T-helper 1 cell treated with Interleukin-12 subunit alpha and Interleukin-12 subunit beta and Interleukin-4 antibody, amounts not matched to agents 30 μg/mL and 1 μg/mL, for 36 hours (primary cell): ENCODE measurements around the gene TNFAIP8L3.
"Not testable (repeated sequence)": the region's sequence is repeated elsewhere in the genome, so short reads cannot be mapped to it uniquely, and the experiment has no call there.

ENCODE experiments used
- H3K27ac Mint-ChIP-seq: one replicate; pipeline ENCODE4 v1.8.0; 2021; ENCODE audit warnings: mild to moderate bottlenecking, mixed read lengths
- H3K27me3 Mint-ChIP-seq: one replicate; pipeline ENCODE4 v1.8.0; 2021; ENCODE audit warnings: low read depth, mixed read lengths
- H3K36me3 Mint-ChIP-seq: one replicate; pipeline ENCODE4 v1.8.0; 2021; ENCODE audit warnings: low read depth, mixed read lengths
- H3K4me1 Mint-ChIP-seq: one replicate; pipeline ENCODE4 v1.8.0; 2021; ENCODE audit warnings: low read depth, mixed read lengths
- H3K4me3 Mint-ChIP-seq: one replicate; pipeline ENCODE4 v1.8.0; 2021; ENCODE audit warnings: mild to moderate bottlenecking, moderate library complexity, mixed read lengths
- H3K9me3 Mint-ChIP-seq: one replicate; pipeline ENCODE4 v1.8.0; 2021; ENCODE audit warnings: mixed read lengths

Gene TNFAIP8L3

GRCh38 chr15:51038162-51038973 is 56.3 kb downstream of the TNFAIP8L3 start:
- Mint-ChIP-seq H3K4me1 (no peaks in the 10 kb centered on the region), H3K4me3 (no peak overlapping the region)

GRCh38 chr15:51037474-51037873 is 57.2 kb downstream of the TNFAIP8L3 start:
- H3K27ac Mint-ChIP-seq, H3K4me3 Mint-ChIP-seq, H3K27me3 Mint-ChIP-seq, H3K36me3 Mint-ChIP-seq, H3K4me1 Mint-ChIP-seq, H3K9me3 Mint-ChIP-seq: not testable (repeated sequence)

More at GRCh38 chr15:51038162-51038973, 56.3 kb downstream of the TNFAIP8L3 start:
- H3K27me3 Mint-ChIP-seq = no peaks in the 10 kb centered on the region
- H3K36me3 Mint-ChIP-seq = no peaks in the 10 kb centered on the region
- no peaks in the 10 kb centered on the region for H3K9me3 Mint-ChIP-seq
- H3K27ac Mint-ChIP-seq = no peak overlapping the region

DNA sequence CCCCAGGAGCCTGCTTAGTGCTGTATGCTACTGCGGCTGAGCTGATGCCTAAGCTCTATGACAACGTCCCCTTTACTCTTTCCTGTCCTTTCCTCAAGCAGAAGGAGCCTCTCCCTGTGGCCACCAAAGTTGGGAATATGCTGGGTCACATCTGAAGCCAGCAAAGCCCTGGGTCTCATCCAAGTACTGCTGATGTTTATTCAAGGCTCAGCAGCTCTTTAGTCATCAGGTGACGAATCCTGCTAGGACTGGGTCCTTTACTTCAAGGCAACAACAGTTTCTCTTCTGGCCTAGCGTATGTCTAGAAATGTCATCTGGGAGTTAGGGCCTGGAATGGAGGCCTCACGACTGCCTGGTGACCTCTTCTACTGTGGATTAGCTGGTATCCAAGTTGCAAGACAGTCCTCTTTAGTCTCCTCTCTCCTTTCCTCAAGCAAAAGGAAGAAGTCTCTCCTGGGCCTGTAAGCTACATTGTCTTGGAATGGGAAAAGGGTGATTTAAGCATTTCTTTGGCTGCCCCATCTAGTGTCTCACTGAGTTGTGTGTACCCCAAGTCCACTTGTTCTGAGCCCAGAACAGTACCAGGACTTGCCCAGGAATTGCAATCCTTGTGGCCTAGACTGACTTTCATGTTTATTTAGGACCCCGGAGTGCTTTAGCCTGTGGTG is 63.9 kb downstream of the TNFAIP8L3 start:
- H3K9me3 Mint-ChIP-seq = no peaks in the 10 kb centered on the region
- H3K4me1 Mint-ChIP-seq = no peaks in the 10 kb centered on the region
- no peaks in the 10 kb centered on the region for H3K36me3 Mint-ChIP-seq
- H3K27me3 Mint-ChIP-seq = peaks cover 6% of the 10 kb centered on the region
- no peak overlapping the region for H3K27ac Mint-ChIP-seq
- H3K4me3 Mint-ChIP-seq = no peak overlapping the region

- Mint-ChIP-seq H3K4me1 (no peaks in the 10 kb centered on the region), H3K27ac (no peak overlapping the region), H3K4me3 (no peak overlapping the region), H3K9me3 (no peaks in the 10 kb centered on the region), H3K36me3 (no peaks in the 10 kb centered on the region), H3K27me3 (peaks cover 6% of the 10 kb centered on the region)
Observed at GRCh38 chr15:51025454-51025846, 69.3 kb downstream of the TNFAIP8L3 start.

- Mint-ChIP-seq H3K27me3 (peaks cover 6% of the 10 kb centered on the region), H3K4me1 (no peaks in the 10 kb centered on the region), H3K9me3 (peaks cover 1% of the 10 kb centered on the region), H3K36me3 (no peaks in the 10 kb centered on the region), H3K27ac (no peak overlapping the region), H3K4me3 (no peak overlapping the region)
Observed at GRCh38 chr15:51024735-51025453, 69.8 kb downstream of the TNFAIP8L3 start.

GRCh38 chr15:51023499-51023898 is 71.2 kb downstream of the TNFAIP8L3 start:
- Mint-ChIP-seq H3K4me1 (no peaks in the 10 kb centered on the region), H3K9me3 (peaks cover 3% of the 10 kb centered on the region), H3K36me3 (no peaks in the 10 kb centered on the region), H3K4me3 (no peak overlapping the region), H3K27me3 (peaks cover 6% of the 10 kb centered on the region), H3K27ac (no peak overlapping the region)

- Mint-ChIP-seq H3K4me3 (no peak overlapping the region), H3K27me3 (no peaks in the 10 kb centered on the region), H3K27ac (no peak overlapping the region), H3K9me3 (peaks cover 3% of the 10 kb centered on the region), H3K36me3 (no peaks in the 10 kb centered on the region), H3K4me1 (no peaks in the 10 kb centered on the region)
Observed at GRCh38 chr15:51022206-51022605, 72.5 kb downstream of the TNFAIP8L3 start.

GRCh38 chr15:51016615-51017014 is 78.1 kb downstream of the TNFAIP8L3 start:
- H3K4me3 Mint-ChIP-seq = no peak overlapping the region
- no peaks in the 10 kb centered on the region for H3K4me1 Mint-ChIP-seq
- no peak overlapping the region for H3K27ac Mint-ChIP-seq
- peaks cover 2% of the 10 kb centered on the region for H3K36me3 Mint-ChIP-seq
- H3K9me3 Mint-ChIP-seq = peaks cover 3% of the 10 kb centered on the region
- no peaks in the 10 kb centered on the region for H3K27me3 Mint-ChIP-seq

GRCh38 chr15:51011212-51011611 is 83.5 kb downstream of the TNFAIP8L3 start:
- H3K9me3 Mint-ChIP-seq = peaks cover 14% of the 10 kb centered on the region
- H3K4me1 Mint-ChIP-seq = no peaks in the 10 kb centered on the region
- no peak overlapping the region for H3K27ac Mint-ChIP-seq
- H3K27me3 Mint-ChIP-seq = no peaks in the 10 kb centered on the region
- H3K4me3 Mint-ChIP-seq = no peak overlapping the region
- H3K36me3 Mint-ChIP-seq = peaks cover 14% of the 10 kb centered on the region

- H3K36me3 Mint-ChIP-seq = peaks cover 24% of the 10 kb centered on the region
- no peak overlapping the region for H3K4me3 Mint-ChIP-seq
- no peak overlapping the region for H3K27ac Mint-ChIP-seq
- no peaks in the 10 kb centered on the region for H3K4me1 Mint-ChIP-seq
- H3K27me3 Mint-ChIP-seq = no peaks in the 10 kb centered on the region
- H3K9me3 Mint-ChIP-seq = peaks cover 14% of the 10 kb centered on the region
Observed at GRCh38 chr15:51007131-51007666, 87.5 kb downstream of the TNFAIP8L3 start.
